Activated CD4-positive, alpha-beta T cell treated with anti-CD3 and anti-CD28 coated beads, Interleukin-2, amount 50 U/mL, for 24 hours (primary cell): ENCODE measurements around the gene GBX1.

Source experiments
- DNase-seq, 2 donors: peaks; one replicate each; pipeline ENCODE4 v3.0.0-alpha.2; 2020; ENCODE audit warnings: low read depth in 1 of 2, low spot score in 1 of 2

The GBX1 gene

GRCh38 chr7:151167197-151167961 is at the start of gene GBX1:
Gene GBX1 (minus strand): TSS chr7:151167694. CDS start chr7:151167548, 146 bp downstream.
- DNase-seq, result no peak

- DNase-seq, result no peak
Observed at GRCh38 chr7:151215396-151215795, 47.9 kb upstream of the GBX1 start.

GRCh38 chr7:151213826-151214225 is 46.3 kb upstream of the GBX1 start:
- no peak for DNase-seq

GRCh38 chr7:151212626-151213025 is 45.1 kb upstream of the GBX1 start:
- no peak for DNase-seq

GRCh38 chr7:151211155-151211772 is 43.8 kb upstream of the GBX1 start:
- no peak for DNase-seq

GRCh38 chr7:151210087-151210854 is 42.8 kb upstream of the GBX1 start, which contains the start of gene H2BK1:
Gene H2BK1 (minus strand): TSS chr7:151210488. CDS start chr7:151210318, 170 bp downstream.
- no peak for DNase-seq

- DNase-seq, result no peak
Observed at GRCh38 chr7:151209588-151209987, 42.1 kb upstream of the GBX1 start.

GRCh38 chr7:151208253-151208862 is 40.9 kb upstream of the GBX1 start:
- no peak for DNase-seq

- no peak for DNase-seq
Observed at GRCh38 chr7:151207804-151208203, 40.3 kb upstream of the GBX1 start.

GRCh38 chr7:151207315-151207714 is 39.8 kb upstream of the GBX1 start:
- no peak for DNase-seq

- DNase-seq, result no peak
Observed at GRCh38 chr7:151206914-151207313, 39.4 kb upstream of the GBX1 start.

GRCh38 chr7:151205730-151206129 is 38.2 kb upstream of the GBX1 start:
- no peak for DNase-seq

GRCh38 chr7:151204383-151205032 is 37.0 kb upstream of the GBX1 start:
- DNase-seq, result no peak

GRCh38 chr7:151202836-151203235 is 35.3 kb upstream of the GBX1 start:
- no peak for DNase-seq

GRCh38 chr7:151201751-151202150 is 34.3 kb upstream of the GBX1 start:
- DNase-seq, result no peak

GRCh38 chr7:151201344-151201743 is 33.9 kb upstream of the GBX1 start:
- DNase-seq, result no peak

- DNase-seq, result no peak
Observed at GRCh38 chr7:151198945-151199848, 31.7 kb upstream of the GBX1 start.

GRCh38 chr7:151197932-151198331 is 30.4 kb upstream of the GBX1 start:
- DNase-seq, result no peak

- no peak for DNase-seq
Observed at GRCh38 chr7:151195616-151196450, 28.3 kb upstream of the GBX1 start.
